RWPE1 (cell line): Measurements from ENCODE around the gene GPX5.

Experiments
- CTCF ChIA-PET: fragments of 350-600 bp; sonication (Branson Sonifier 250); formaldehyde crosslinking; extraction: SDS; loops from one replicate; lab custom pipeline; 2021; lab: Yijun Ruan, JAX
- POLR2A ChIA-PET: fragments of 400-600 bp; formaldehyde crosslinking; extraction: SDS; loops from one replicate; lab custom pipeline; 2020; ENCODE audit warnings: antibody characterized with exemption; ENCODE audit not compliant: low non-redundant PET; lab: Yijun Ruan, JAX
- DNase-seq: peaks from one replicate; pipeline ENCODE4 v3.0.0; 2012; ENCODE audit warnings: low spot score
- H3K27ac ChIP-seq: fragments of 450-650 bp; 2 replicates; pipeline ENCODE4 v1.5.1; 2017
- TF ChIP-seq, protein P1 (sequence below): fragments of 450-650 bp; conservative IDR thresholded peaks from 2 replicates; pipeline ENCODE4 v1.5.1; 2017; ENCODE audit warnings: low read depth, mild to moderate bottlenecking

Gene GPX5

DNA sequence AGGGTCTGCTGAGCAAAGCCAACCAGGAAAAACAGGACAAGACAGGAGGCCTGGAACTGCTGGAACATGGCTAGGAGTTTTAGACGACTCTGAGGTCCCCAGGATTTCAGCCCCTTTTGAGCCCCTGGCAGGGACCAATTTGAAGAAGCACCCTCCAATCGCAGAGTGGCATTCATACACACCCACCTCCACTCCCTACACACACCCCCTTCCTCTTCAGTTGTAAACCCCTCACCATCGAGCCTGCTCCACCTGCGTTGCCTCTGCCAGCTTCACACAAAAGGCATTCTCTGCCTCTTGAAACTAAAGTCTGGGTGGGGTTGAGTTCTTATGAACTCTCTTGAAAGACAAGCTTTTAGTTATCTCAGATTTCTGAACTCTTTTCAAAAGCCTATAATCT is 10.0 kb upstream of the GPX5 start, which contains the start of gene GPX6:
Gene GPX6, minus strand, starts transcription at position 118 of the 400 bp plus-strand sequence. Its CDS starts 50 bp downstream, at position 68.
- ChIA-PET CTCF (no interaction called here), POLR2A (no interaction called here)
- DNase-seq: no peak
- TF ChIP-seq, protein P1, sequence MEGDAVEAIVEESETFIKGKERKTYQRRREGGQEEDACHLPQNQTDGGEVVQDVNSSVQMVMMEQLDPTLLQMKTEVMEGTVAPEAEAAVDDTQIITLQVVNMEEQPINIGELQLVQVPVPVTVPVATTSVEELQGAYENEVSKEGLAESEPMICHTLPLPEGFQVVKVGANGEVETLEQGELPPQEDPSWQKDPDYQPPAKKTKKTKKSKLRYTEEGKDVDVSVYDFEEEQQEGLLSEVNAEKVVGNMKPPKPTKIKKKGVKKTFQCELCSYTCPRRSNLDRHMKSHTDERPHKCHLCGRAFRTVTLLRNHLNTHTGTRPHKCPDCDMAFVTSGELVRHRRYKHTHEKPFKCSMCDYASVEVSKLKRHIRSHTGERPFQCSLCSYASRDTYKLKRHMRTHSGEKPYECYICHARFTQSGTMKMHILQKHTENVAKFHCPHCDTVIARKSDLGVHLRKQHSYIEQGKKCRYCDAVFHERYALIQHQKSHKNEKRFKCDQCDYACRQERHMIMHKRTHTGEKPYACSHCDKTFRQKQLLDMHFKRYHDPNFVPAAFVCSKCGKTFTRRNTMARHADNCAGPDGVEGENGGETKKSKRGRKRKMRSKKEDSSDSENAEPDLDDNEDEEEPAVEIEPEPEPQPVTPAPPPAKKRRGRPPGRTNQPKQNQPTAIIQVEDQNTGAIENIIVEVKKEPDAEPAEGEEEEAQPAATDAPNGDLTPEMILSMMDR: no peak
- H3K27ac ChIP-seq: no peak within 1 kb of the TSS

DNA sequence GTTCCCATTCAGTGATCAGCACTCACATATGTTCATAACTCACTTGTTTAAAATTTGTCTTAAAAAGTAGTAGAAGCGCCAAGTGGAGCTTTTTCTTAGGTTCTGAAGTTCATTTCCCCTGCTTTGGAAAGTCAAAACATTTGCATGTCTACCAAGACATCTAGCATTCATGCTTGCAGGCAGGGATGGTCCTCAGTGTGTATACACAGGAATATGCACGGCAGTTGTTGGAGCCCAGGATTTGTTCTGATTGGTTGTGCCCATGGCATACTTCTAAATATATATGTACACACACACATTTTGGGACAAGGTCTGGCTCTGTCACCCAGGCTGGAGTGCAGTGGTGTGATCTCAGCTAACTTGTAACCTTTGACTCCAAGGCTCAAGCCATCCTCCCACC is 7.7 kb upstream of the GPX5 start:
- ChIA-PET POLR2A (no interaction called here), CTCF (no interaction called here)
- DNase-seq: no peak
- TF ChIP-seq, protein P1: no peak
- H3K27ac ChIP-seq: no peak overlapping the region

DNA sequence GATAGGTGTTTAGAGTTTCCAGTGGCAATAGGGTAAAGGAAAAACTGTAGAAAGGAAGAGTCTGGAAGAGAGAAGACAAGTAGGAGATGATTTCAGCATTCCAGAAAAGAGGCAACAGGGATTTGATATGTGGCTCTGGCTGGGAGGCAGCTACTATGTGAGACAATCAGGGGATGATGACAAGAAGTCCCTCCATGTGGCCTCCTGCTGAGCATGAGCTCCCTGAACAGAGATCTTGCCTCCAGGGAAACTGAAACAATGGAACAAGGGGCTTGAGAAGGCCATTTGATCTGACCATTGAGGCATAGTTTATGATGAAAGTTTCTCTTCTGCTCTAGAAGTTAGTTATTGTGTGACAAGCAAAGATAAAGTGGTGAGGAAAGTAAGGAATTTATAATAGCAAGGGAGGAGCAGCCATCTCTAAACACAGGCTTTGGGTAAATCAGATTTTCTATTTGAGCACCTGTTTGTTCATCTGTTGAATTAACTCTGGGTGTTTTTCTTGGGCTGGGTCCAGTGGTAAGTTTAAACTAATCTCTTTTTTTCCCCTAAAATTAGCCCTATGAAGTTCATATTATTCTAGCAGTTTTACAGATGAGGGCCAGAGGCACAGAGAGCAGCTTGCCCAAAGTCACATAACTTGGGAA is 3.0 kb upstream of the GPX5 start:
- TF ChIP-seq, protein P1: no peak
- DNase-seq: no peak
- H3K27ac ChIP-seq: no peak overlapping the region
- ChIA-PET CTCF (interaction anchor here (0.7 to 1.3 kb wide), 2 partner anchors 8 to 20 kb away, joined by 3 to 4 read pairs; no protein-coding TSS in a partner anchor), POLR2A (no interaction called here)

DNA sequence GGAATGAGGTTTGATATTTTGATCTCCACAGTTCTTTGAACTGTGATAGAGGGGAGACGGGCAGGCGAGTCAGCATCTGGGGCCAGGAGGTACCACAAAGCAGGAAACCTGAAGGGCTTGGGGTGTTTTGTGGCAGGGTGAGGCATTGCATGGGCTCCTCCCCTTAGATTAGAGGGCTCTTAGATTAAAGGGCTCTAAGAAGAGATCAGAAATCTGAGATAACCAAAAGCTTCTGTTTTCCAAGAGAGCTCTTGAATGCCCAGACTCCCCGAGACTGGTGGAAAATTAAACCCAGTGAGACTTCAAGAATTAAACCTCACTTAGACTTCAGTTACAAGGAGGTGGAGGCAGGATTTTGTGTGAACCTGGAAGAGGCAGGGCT is 2.4 kb upstream of the GPX5 start:
- CTCF ChIA-PET: interaction anchor here (1.3 kb wide), 1 partner anchor 19 kb away, joined by 4 read pairs; no protein-coding TSS in a partner anchor
- DNase-seq: no peak
- no peak overlapping the region for H3K27ac ChIP-seq
- POLR2A ChIA-PET: no interaction called here
- TF ChIP-seq, protein P1: no peak

DNA sequence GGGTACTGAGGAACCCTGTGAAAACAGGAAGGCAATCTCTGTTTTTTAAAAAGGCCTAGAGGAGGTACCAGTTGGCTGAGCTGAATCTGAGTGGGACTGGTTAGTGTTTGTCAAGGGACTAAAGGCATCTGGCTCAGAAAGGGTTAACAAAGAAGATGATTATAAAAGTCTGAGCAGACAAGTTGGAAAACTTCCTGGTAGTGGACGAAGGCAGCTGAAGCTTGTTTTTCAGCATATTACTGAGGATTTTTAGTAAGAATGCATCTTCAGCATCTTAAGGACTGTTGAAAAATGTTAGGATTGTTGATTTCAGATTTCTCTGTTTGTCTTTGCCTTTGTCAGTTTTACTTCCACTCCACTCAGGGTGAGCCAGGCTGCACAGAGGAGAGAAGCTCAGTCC is 5.1 kb downstream of the GPX5 start:
- H3K27ac ChIP-seq: no peak overlapping the region
- TF ChIP-seq, protein P1: no peak
- POLR2A ChIA-PET: no interaction called here
- DNase-seq: no peak
- CTCF ChIA-PET: interaction anchor here (0.6 to 1.1 kb wide), 2 partner anchors 8 to 12 kb away, joined by 3 to 5 read pairs; no protein-coding TSS in a partner anchor

DNA sequence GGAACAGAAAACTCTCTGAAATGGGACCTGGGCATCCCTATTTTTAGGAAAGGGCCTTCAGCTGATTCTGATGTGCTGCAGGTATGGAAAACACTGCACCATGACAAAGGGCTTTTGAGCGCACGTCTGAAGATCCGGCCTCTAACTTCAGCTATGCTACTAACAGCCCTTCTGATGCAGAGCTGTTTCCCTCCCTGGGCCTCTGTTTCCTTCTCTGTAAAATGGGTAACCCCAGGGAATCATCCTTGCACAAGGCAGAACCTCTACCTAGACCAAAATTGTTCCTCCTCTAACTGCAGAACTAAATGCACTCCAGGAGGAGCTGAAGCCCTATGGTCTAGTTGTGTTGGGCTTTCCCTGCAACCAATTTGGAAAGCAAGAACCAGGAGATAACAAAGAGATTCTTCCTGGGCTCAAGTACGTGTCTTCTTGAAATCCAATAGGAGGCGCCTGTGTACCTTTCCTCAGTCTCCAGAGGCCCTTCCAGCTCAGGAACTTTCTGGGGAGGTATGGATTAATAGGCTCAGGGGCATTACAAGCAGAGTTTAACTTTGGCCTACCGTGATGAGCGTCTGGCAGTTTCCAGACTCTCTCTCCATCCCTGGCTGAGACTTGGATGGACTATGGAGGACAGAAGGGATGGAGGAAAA is 5.9 kb downstream of the GPX5 start:
- POLR2A ChIA-PET: no interaction called here
- TF ChIP-seq, protein P1: no peak
- H3K27ac ChIP-seq: no peak overlapping the region
- CTCF ChIA-PET: interaction anchor here (0.6 to 1.1 kb wide), 3 partner anchors 9 to 77 kb away, joined by 3 to 5 read pairs (median 3); no protein-coding TSS in a partner anchor
- DNase-seq: no peak
